Panc1 (cell line): ENCODE data around the gene MANF.

Experiments used
- POLR2AphosphoS5 ChIP-seq: IDR thresholded peaks from 2 replicates; pipeline ENCODE4 v1.6.1; 2012; ENCODE audit warnings: mild to moderate bottlenecking, low read depth, low read length, moderate library complexity
- TCF7L2 ChIP-seq: IDR thresholded peaks from 2 replicates; pipeline ENCODE4 v1.6.1; 2011; ENCODE audit warnings: mild to moderate bottlenecking, low read depth, low read length, inconsistent platforms
- TF ChIP-seq, protein P1 (sequence below): fragments of 450-650 bp; IDR thresholded peaks from 2 replicates; pipeline ENCODE4 v1.5.1; 2017; ENCODE audit warnings: mild to moderate bottlenecking

DNA sequence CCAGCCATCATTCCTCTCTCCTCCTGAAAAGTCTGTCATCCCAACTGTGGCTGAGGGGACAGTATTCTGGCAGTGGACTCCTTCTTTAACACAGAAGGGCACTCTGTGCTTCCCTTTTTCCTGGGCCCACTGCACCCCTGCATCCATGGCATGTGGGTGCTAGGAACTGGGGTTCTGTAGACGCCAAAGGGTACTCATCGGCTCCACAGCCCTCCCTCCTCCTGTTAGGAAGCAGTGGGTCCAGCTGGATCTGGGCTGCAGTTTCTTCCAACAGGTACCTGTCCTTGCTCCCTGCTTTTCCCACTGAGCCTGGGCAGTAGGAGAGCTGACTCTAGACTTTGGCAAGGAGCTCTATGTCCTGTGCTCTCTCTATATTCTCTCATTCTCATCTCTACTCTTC, 6.4 kb upstream of the MANF start:
- TF ChIP-seq, protein P1, sequence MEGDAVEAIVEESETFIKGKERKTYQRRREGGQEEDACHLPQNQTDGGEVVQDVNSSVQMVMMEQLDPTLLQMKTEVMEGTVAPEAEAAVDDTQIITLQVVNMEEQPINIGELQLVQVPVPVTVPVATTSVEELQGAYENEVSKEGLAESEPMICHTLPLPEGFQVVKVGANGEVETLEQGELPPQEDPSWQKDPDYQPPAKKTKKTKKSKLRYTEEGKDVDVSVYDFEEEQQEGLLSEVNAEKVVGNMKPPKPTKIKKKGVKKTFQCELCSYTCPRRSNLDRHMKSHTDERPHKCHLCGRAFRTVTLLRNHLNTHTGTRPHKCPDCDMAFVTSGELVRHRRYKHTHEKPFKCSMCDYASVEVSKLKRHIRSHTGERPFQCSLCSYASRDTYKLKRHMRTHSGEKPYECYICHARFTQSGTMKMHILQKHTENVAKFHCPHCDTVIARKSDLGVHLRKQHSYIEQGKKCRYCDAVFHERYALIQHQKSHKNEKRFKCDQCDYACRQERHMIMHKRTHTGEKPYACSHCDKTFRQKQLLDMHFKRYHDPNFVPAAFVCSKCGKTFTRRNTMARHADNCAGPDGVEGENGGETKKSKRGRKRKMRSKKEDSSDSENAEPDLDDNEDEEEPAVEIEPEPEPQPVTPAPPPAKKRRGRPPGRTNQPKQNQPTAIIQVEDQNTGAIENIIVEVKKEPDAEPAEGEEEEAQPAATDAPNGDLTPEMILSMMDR = no peak
- TF ChIP-seq POLR2AphosphoS5 = no peak
- no peak for TF ChIP-seq TCF7L2
